Lower leg skin (tissue), 3 donors: Measurements from ENCODE around the gene AP1G1.

ENCODE experiments used
- CTCF ChIP-seq, 3 donors: fragments of 450-650 bp; IDR thresholded peaks; one replicate each; pipeline ENCODE4 v1.5.1; 2016; ENCODE audit warnings: antibody characterized with exemption in 3 of 3, mild to moderate bottlenecking in 3 of 3, moderate library complexity in 2 of 3
- POLR2A ChIP-seq, 2 donors: fragments of 450-650 bp; IDR thresholded peaks; one replicate each; pipeline ENCODE4 v1.6.1; 2016 to 2017; ENCODE audit warnings: antibody characterized with exemption in 2 of 2, mild to moderate bottlenecking in 1 of 2, moderate library complexity in 1 of 2

GRCh38 chr16:71834291-71834690, 25.7 kb upstream of the AP1G1 start:
- TF ChIP-seq CTCF (IDR thresholded peaks at IDR 0.05), result no peak
- no peak for TF ChIP-seq POLR2A (IDR thresholded peaks at IDR 0.05)
